G401.6 (cell line): ENCODE results near the gene COL6A2.
"Not testable (repeated sequence)": the region's sequence is repeated elsewhere in the genome, so short reads cannot be mapped to it uniquely, and the experiment has no call there.

Source experiments
- FAIRE-seq: peaks from 2 replicates; lab custom pipeline; 2012; peaks lifted over from hg19 to GRCh38; lab: Jason Lieb, UNC

The COL6A2 gene

GRCh38 chr21:46176443-46177129 lies 78.7 kb downstream of the COL6A2 start:
- FAIRE-seq: not testable (repeated sequence)

- no peak for FAIRE-seq
Observed at GRCh38 chr21:46178961-46179360, 81.0 kb downstream of the COL6A2 start.
